GM12873 (cell line): ENCODE measurements around the gene RBP4.

Experiments
- TF ChIP-seq, protein P1 (sequence below): IDR thresholded peaks from 2 replicates; pipeline ENCODE4 v1.5.1; 2012; ENCODE audit warnings: low read depth, mild to moderate bottlenecking, moderate library complexity, low read length, control low read depth; ENCODE audit not compliant: insufficient read depth; ENCODE audit errors: missing control alignments

RBP4 gene

DNA sequence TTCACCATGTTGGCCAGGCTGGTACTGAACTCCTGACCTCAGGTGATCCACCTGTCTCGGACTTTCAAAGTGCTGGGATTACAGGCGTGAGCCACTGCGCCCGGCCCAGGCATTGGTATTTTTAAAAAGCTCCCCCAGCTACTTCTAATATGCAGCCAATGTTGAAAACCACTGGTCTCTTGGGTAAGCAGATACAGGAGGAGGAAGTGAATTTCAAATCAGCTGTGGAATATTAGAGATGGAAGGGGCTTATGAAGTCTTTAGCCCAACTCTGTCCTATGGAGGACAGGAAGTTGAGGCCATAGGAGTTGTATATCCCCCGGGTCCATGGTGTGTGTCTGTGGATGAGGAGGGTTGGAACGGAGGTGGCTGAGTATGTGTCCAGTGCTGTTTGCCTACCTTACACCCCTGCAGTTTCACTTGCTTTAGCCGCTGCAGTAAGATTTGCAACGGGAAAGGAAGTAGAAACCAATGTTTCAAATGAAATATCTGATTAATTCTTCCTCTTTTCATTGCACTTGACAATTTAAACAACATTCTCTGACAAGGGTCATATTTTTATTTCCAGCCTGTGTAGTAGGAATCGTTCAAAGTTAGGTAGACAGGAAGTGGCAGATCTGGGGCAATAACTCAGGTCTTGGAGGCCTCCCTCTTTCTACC is 14.7 kb upstream of the RBP4 start:
- TF ChIP-seq, protein P1, sequence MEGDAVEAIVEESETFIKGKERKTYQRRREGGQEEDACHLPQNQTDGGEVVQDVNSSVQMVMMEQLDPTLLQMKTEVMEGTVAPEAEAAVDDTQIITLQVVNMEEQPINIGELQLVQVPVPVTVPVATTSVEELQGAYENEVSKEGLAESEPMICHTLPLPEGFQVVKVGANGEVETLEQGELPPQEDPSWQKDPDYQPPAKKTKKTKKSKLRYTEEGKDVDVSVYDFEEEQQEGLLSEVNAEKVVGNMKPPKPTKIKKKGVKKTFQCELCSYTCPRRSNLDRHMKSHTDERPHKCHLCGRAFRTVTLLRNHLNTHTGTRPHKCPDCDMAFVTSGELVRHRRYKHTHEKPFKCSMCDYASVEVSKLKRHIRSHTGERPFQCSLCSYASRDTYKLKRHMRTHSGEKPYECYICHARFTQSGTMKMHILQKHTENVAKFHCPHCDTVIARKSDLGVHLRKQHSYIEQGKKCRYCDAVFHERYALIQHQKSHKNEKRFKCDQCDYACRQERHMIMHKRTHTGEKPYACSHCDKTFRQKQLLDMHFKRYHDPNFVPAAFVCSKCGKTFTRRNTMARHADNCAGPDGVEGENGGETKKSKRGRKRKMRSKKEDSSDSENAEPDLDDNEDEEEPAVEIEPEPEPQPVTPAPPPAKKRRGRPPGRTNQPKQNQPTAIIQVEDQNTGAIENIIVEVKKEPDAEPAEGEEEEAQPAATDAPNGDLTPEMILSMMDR: no peak

DNA sequence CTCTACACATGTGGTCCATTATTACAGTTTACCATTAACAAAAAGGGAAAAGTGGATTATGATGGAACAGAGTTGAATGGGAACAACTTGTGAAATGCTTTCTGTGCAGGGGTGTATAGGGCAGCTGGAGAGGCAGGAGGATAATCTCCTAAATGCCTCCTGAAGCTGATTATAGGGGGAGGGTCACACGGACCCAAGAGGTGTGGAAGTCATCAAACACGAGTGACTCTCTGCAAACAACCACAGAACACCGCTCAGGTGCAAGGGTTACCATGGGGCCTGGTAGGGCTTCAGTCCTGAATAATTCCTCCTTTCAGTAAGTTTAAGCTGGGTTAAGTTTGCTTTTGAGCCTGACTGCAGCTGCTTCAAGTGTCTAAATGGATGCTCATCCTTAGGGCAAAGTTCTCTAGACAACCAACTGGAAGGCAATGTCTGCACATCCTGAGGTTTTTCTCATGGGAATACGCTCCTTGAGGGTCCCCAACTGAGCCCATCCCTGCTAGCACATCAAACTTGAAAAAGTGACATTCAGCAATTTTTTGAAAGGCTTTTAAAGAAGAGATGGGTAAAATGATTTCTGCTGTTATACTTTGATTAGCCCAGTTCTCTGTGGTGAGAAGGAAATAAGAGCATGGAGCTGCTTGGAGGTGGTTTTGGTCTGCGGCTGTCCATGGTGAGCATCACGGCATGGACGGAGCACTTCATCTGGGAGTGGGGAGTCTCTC is 13.2 kb upstream of the RBP4 start:
- TF ChIP-seq, protein P1: no peak

- TF ChIP-seq, protein P1: no peak
Observed at GRCh38 chr10:93613126-93613525, 12.1 kb upstream of the RBP4 start.

GRCh38 chr10:93612311-93612710 is 11.3 kb upstream of the RBP4 start, which contains the start of gene PDE6C:
Gene PDE6C (plus strand): TSS chr10:93612537. CDS start chr10:93612726, 189 bp downstream.
- TF ChIP-seq, protein P1: no peak

GRCh38 chr10:93608421-93608820 is 7.4 kb upstream of the RBP4 start:
- TF ChIP-seq, protein P1: no peak

- TF ChIP-seq, protein P1: no peak
Observed at GRCh38 chr10:93604146-93604545, 3.1 kb upstream of the RBP4 start.

- TF ChIP-seq, protein P1: no peak
Observed at GRCh38 chr10:93603023-93603422, 2.0 kb upstream of the RBP4 start.
